NOMO-1 treated with dmso at 0.1 percent for 144 hours (cell line): ENCODE measurements around the gene GAS2.

Source experiments
- DNase-seq: peaks from one replicate; lab custom pipeline; 2025; ENCODE audit not compliant: unreplicated experiment; lab: John Stamatoyannopoulos, UW

GAS2 gene

GRCh38 chr11:22785251-22785650 lies 118.8 kb downstream of the GAS2 start:
- no peak for DNase-seq

GRCh38 chr11:22786475-22786874 lies 120.1 kb downstream of the GAS2 start:
- DNase-seq: no peak

- no peak for DNase-seq
Measured at GRCh38 chr11:22787055-22787454, 120.6 kb downstream of the GAS2 start.

GRCh38 chr11:22787551-22788162 lies 121.2 kb downstream of the GAS2 start:
- DNase-seq: no peak

GRCh38 chr11:22792497-22792896 lies 126.1 kb downstream of the GAS2 start:
- DNase-seq: no peak

- no peak for DNase-seq
Measured at GRCh38 chr11:22795914-22796313, 129.5 kb downstream of the GAS2 start.

GRCh38 chr11:22797047-22797446 lies 130.6 kb downstream of the GAS2 start:
- DNase-seq: no peak

- no peak for DNase-seq
Measured at GRCh38 chr11:22798901-22799300, 132.5 kb downstream of the GAS2 start.

GRCh38 chr11:22800482-22800881 lies 134.1 kb downstream of the GAS2 start:
- DNase-seq: no peak

GRCh38 chr11:22802861-22803260 lies 136.4 kb downstream of the GAS2 start:
- DNase-seq: no peak

GRCh38 chr11:22807391-22807790 lies 141.0 kb downstream of the GAS2 start:
- no peak for DNase-seq

GRCh38 chr11:22807855-22808570 lies 141.6 kb downstream of the GAS2 start:
- DNase-seq: peak; percentile 7

GRCh38 chr11:22808571-22809197 lies 142.3 kb downstream of the GAS2 start:
- no peak for DNase-seq

GRCh38 chr11:22809893-22810292 lies 143.5 kb downstream of the GAS2 start:
- no peak for DNase-seq

- no peak for DNase-seq
Measured at GRCh38 chr11:22822203-22822602, 155.8 kb downstream of the GAS2 start.

- DNase-seq: no peak
Measured at GRCh38 chr11:22828373-22828772, 162.0 kb downstream of the GAS2 start.

- DNase-seq: peak; percentile 82
Measured at GRCh38 chr11:22829231-22830081, 163.0 kb downstream of the GAS2 start, which contains the start of gene SVIP. Gene SVIP (minus strand): TSS chr11:22829801. CDS start chr11:22829748, 53 bp downstream.

- no peak for DNase-seq
Measured at GRCh38 chr11:22830082-22830414, 163.6 kb downstream of the GAS2 start.

- no peak for DNase-seq
Measured at GRCh38 chr11:22832315-22833015, 166.1 kb downstream of the GAS2 start.

- no peak for DNase-seq
Measured at GRCh38 chr11:22846726-22847125, 180.3 kb downstream of the GAS2 start.

GRCh38 chr11:22851477-22851876 lies 185.1 kb downstream of the GAS2 start:
- no peak for DNase-seq
